OCI-LY3 (cell line): ENCODE data around the gene GPR55.

Experiments
- CTCF ChIP-seq: fragments of 200-600, 300-600 bp; sonication (generic); IDR thresholded peaks from 2 replicates; pipeline ENCODE4 v1.5.1; 2014; ENCODE audit warnings: antibody characterized with exemption, low read length, low read depth
- EZH2phosphoT487 ChIP-seq: fragments of 200-600 bp; shearing (Covaris generic); IDR thresholded peaks from 2 replicates; pipeline ENCODE4 v1.6.1; 2018; ENCODE audit warnings: antibody characterized with exemption, mixed run types, low read depth

GRCh38 chr2:230958820-230959756 lies 34.0 kb upstream of the GPR55 start:
- TF ChIP-seq CTCF (no peak), EZH2phosphoT487 (no peak)
